Superior temporal gyrus (tissue), 1 donor: ENCODE data around the gene TMEM174.
A peak's percentile ranks its signal among the peaks of the same experiment; 100 is the strongest.
"Not testable (repeated sequence)": the region's sequence is repeated elsewhere in the genome, so short reads cannot be mapped to it uniquely, and the experiment has no call there.

Source experiments
- DNase-seq: peaks from one replicate; pipeline ENCODE4 v3.0.0-alpha.2; 2016; ENCODE audit errors: extremely low spot score

Gene TMEM174

DNA sequence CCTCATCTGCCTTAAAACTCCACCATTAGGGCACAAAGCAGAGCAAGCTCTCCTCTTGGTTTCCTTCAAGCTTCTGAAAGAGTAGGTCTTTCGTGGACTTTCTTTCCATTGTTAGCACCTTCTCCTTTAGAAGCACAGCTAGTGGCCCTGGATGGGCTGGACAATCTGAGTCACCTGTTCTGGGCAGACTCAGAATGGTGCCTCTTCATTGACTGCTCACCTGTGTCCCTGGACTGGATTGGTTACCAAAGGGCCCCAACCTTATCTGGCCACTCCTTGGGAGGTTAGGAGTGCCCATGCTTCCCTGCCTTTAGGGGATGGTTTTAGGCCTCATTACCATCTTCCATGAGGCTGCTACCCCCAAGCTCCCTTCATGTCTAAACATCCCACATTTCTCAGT lies 23.2 kb downstream of the TMEM174 start:
- no peak for DNase-seq

DNA sequence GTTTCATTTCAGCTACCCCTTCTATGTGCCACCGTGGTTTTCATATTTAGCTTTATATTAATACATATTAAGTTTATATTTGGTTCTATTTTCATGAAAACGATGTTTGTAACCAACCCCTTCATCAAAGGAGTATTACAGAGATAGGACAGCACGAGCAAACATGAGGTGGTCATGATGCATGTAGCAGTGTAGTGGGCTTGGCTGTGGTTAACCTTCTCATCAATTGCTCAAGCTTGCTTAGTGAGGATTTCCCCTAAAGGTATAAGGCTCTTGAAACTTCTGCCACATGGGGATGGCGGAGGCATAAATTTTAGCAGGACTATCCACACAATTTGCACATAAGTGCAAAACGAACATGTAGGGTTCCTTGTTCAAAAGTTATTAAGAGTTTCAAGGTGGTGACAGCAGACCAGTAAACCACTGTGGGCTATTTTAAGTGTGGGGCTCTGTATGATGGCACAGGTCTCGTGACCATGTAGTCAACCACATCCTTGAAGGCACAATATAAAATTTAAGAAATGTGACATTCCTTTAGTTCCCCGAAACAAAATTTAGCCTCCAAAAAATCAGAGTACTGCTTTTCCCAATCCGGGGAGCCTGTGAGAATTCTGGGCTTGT lies 24.8 kb downstream of the TMEM174 start:
- no peak for DNase-seq

DNA sequence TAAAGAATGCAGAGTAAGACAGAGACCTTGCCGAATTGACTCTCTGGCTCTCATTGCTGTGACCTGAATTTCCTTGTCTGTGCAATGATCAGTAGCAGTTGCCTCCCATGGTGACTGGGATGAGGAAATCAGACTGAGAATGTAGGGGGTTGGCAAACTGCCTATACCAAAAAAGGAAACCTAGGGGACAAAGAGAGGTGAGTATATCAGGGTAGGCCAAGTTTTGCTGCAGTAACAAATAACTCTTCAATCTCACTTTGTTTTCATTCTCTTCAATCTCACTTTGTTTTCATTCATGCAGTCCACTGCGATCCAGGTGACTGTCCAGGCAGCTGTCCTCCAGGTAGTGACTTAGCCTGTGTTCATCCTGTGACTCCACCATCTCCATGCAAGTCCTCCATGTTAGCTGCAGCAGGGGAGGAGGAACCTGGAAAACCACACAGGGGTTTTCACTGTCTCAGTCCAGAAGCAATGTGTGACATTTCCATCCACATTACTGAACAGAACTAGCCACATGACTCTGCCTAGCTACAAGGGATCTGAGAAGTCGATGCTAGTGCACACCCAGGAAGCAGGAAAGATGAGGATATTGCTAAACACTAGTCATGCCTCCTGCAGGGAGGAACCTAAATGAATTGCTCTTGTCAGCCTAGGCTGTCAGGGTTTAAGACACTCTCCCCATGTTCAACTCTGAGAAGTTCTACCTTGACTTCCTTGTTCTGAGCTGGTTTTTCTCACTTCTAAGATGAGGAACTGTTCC lies 26.0 kb downstream of the TMEM174 start:
- no peak for DNase-seq

DNA sequence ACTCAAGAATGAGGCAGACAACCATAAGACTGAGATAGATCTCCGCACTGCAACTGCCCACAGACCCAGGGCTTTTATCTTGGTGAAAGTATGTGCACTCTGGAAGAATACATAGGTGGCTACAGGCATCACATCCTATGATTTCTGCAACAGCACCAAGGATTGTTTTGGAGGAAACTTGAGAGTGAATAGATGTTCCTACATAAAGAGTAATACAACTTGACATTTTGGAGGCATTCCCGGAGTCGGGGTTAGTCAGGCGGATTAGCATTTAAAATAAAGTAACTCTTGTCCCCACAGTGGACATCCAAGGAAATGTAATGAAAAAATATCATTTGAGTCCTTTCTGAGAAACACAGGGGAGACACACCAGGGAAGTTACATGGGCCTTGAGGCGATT lies 26.7 kb downstream of the TMEM174 start:
- DNase-seq: no peak

DNA sequence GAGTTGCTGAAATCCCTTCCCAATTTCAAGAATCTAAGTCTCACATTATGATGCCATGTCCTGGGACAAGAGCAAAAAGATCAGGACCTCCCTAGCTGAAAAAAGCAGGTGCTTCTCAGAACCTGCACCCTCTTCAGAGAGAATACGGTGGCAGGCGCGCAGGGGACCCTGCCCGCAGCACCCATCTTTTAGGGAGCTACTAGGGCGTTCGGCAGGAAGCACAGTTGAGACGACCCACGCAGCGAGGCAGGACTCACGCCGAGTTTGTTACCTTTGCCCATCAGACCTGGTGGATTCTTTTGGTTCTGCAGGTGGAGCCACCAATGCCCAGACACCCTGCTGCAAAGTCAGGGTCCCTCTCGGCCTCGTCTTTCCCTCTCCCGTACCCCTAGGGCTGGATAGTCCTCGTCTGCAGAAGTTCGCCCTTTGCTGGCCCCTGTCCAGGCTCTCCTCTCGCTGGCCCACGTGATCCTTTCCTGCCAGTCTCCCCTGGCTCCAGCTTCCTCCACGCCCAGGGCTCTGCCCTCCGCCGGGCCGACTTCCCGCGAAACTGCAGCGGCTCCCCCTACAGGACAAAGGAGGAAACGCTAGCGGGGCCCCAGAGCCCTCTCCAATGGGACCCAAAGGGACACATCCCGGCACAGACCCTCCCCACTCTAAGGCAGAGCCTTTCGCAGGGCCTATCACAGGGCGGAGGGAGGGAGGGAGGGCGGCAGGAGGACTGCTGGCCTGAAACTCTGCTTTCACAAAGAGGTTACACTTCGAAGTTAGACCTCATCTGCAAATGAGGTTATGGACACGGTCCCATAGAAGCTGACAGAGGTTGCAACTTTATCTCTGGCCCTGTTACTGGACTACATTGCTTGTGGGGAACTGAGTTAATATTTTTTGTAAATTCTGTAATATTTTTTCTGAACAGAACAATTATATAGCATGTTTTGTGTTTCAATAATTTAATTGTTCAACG lies 28.8 kb downstream of the TMEM174 start:
- peak; percentile 65 for DNase-seq

DNA sequence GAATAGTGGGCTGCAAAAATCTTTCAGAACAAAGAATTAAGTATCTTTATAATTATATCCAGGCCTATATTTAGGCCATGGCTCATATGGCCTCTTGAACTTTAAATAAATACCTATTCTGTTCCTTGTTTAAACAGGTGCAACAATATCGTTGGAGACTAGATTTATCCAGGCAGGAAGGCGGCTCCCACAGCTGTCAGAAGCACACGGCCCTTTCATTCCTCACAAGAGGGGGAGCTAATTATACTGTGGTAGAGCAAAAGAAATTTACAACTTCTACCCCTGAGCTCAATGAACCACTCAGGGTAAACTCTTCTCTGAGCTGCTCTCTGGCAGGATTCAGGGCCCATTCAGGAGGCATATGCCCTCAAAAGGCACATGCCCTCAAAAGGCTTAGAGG lies 31.3 kb downstream of the TMEM174 start:
- no peak for DNase-seq

DNA sequence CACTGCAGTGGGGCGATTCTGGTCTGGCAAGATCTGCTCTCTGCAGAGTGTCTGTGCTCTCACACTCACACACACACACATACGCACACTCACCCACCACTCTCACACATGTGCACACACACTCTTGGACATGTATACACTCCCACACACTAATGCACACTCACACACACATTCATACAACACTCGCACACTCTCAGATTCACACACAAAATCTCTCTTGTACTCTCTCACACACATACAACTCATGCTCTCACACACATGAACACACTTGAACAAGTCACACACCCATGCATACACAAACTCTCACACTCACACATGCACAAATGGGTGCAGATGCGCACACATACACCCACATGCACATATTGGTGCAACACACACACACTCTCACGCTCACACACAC lies 31.7 kb downstream of the TMEM174 start:
- DNase-seq: no peak

DNA sequence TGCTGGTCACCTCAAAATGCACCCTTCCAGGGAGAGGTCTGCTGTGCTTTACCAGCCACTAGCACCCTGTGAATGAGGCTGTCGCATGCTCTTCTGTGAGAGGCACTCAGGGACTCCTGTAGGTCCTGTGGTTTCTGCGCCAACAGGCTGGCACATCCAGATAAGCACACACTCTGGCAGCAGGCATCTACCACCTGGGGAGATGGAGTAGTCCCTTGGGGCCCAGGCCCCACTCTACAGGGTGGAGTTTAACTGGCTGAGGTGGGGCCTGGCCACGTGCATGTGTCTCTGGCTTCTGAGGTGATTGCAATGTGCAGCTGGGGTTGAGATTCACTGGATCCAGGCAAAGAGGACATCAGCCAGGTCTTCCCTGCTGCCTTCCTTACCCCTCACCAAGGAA lies 32.3 kb downstream of the TMEM174 start:
- no peak for DNase-seq

DNA sequence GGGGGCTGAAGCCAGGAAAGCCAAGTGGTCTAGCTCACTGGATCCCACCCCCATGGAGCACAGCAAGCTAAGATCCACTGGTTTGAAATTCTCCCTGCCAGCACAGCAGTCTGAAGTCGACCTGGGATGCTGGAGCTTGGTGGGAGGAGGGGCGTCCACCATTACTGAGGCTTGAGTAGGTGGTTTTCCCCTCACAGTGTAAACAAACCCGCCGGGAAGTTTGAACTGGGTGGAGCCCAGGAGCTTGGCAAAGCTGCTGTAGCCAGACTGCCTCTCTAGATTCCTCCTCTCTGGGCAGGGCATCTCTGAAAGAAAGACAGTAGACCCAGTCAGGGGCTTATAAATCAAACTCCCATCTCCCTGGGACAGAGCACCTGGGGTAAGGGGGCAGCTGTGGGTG lies 34.2 kb downstream of the TMEM174 start:
- DNase-seq: not testable (repeated sequence)

DNA sequence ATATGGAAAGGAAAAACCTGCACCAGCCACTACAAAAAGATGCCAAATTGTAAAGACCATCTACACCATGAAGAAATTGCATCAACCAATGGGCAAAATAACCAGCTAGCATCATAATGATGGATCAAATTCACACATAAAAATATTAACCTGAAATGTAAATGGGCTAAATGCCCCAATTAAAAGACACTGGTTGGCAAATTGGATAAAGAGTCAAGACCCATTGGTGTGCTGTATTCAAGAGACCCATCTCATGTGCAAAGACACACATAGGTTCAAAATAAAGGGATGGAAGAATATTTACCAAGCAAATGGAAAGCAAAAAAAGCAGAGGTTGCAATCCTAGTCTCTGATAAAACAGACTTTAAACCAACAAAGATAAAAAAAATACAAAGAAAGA lies 36.1 kb downstream of the TMEM174 start:
- not testable (repeated sequence) for DNase-seq

DNA sequence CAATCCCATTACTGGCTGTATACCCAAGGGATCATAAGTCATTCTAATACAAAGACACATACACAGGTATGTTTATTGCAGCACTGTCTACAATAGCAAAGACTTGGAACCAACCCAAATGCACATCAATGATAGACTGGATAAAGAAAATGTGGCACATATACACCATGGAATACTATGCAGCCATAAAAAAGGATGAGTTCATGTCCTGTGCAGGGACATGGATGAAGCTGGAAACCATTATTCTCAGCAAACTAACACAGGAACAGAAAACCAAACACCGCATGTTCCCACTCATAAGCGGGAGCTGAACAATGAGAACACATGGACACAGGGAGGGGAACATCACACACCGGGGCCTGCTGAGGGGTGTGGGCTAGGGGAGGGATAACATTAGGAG lies 39.7 kb downstream of the TMEM174 start:
- DNase-seq: not testable (repeated sequence)

DNA sequence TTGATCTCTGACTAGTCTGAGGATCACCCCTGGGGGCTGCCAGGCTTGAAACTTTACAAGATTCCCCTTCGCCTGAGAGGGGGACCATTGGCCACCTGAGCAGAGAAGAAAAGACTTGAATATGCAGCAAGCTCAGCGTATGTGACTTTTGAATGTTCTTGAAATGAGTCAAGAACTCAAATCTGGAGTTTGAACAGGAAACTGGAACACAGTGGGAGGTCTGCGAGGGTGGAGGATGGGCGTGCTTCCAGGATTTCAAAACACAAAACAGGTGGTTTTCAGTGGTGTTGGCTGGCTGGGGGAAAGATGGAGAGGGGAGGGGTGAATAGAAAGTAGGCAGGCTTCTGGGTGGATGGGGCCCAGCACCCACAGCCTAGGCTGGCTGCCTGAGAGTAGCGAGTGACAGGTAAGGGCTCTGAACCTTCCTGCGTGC lies 40.6 kb downstream of the TMEM174 start:
- DNase-seq: no peak

DNA sequence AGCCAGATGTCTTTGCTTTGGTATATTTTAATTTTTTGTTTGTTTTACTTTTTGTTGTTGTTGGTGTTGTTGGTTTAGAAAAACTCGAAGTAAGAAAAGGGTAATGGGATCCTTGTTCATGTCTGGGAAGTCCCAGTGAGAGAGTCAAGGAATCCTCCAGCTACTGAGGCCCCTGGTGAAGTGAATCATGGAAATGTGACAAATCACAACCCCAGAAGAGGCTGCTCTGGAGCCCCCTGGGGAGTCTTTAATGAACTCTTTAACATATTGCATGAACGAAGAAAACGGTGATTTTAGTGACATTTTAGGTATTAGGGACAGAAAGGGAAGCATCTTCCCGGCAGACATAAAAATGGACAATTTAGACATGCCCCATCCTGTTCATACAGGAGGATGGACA lies 41.3 kb downstream of the TMEM174 start:
- no peak for DNase-seq

DNA sequence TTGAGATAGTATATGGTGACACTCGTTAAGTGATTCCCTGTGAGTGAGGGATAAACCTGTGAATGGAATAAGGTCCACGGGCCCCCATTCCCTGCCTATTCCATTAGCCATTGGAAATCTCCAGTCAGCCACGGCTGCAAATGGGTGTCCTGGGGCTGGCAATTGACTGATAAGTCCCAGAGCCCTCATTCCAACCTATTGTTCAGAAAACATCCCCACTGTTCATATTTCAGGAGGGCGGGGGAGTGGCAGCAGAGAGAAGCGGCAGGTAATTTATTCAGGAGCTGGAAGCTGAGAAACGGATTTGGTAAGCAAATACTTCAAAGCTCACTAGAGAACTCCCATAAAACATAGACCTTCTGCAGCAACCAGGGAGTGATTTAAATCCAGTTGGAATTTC lies 42.0 kb downstream of the TMEM174 start:
- DNase-seq: no peak

DNA sequence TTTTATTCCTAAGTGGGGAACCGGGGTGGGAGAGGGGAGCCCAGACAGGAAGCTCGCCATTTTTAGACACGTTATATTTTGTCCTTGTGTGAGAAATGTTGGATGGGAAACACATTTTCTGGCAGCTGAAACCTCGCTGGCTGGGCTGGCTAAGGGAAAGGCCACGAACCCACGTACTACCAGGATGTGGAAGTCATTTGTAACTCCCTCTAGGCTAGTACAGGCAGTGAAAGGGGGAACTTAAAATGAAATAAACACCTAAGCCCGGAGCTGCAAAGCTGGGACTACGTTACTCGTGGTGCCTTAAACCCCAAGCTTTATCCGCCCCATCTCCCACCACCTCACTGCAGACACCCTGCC lies 42.5 kb downstream of the TMEM174 start:
- no peak for DNase-seq

DNA sequence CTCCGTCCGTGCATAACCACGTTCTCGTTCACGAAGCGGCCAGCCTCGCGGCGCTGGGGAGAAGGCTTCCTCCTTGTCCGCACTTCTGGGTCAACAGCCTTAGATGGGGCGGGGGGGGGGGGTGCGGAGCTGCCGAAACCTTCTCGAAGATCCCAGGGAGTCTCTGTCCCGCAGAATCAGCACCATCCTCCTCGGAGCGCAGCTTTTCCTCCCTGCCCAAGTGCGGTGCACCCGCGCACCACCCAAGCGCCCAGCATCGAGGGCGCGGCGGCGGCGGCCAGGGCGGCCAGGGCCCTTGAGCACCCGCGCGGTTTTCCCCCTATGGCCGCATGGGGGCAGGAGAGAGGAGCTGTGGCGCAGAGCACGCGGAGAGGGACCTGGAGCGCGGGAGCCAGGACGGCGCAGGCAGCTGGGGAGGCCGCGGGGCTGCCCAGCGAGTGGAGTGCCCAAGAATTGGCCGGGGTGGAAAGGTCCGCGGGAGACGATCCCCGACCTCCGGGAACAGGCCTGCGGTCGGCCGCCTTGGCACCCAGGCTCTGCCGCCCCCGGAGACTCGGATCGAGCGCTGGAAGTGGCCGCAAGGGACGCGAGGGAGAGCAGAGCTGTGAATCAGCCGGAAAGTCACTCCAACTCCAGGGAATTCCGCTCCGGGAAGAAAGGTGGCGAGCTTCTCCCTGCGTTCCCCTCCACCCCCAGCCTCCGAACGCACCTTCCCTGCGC lies 43.1 kb downstream of the TMEM174 start:
- peak; percentile 71 for DNase-seq

DNA sequence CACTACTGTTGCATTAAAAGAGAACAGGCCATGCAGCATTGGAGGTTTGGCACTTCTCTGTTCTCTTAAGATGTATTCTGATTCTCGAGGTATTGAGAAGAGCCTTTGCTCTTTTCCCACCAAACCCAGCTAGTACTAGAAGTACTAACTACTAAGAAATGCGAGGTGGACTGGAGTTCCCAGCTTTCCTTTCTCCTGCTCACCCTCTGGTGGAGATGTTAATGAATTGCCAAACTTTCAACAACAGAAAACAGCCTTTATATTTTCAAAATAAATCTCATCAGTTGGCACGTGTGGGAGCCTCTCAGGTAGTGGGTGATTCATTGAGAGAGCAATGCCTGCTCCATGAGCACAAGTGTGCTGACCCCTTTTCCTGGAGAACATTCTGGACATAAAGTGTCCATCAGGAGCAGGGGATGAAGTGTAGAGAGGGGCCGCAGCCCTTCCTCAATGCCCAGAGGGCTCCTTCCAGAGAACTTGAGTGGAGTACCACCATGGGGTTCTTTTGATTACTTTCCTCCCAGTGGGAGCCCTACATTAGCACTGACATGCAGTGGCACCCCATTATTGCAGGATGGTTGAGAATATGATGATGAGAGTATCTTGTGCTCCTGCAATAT lies 45.7 kb downstream of the TMEM174 start:
- DNase-seq: no peak

DNA sequence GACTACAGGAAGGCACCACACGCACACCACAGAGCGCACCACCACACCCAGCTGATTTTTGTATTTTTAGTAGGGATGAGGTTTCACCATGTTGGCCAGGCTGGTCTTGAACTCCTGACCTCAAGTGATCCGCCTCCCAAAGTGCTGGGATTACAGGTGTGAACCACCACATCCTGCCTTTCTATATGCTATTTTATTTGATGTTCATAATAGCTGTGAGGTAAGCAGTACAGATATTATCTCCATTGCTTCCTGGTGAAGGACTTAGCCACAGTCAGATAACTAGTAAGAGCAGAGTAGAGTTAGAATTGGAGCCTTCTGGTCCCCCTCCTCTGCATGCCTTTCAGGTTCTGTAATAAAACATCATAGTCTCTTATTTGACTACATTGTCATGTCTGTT lies 46.3 kb downstream of the TMEM174 start:
- DNase-seq: not testable (repeated sequence)

DNA sequence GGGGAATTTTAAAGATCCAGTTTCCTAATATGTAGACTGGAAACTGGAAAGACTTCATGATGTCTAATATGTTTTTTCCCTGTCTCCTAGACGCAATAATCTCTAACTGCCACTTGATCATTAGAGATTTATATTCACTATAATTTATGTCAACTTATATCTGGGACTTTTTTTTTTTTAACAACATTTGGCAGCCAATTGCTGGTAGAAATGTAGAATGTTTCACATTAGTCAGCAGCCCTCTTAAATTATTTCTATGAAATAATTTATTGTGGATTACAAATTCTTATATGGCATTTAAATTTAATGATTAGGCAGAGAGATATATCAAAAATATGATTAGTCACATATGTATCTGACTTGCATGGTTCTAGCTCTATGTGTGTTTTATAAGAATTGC lies 48.2 kb downstream of the TMEM174 start:
- DNase-seq: no peak

DNA sequence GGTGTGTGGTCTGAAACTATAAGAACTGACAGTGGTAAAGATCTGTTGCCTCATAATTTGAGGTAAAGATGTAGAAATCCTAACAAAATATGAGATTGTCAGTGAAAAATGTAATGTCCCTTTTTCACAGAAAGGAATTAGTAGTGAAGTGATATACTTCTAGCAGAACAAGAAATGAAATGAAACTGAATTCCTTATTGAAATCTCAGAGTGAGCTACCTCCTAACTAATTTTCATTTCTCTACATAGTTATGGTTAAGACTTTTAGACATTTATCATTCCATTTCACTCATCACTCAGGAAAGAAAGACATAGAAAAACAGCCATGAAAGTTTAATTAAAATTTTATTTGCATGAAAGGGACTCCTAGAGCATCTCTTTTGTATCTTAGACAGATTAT lies 48.7 kb downstream of the TMEM174 start:
- no peak for DNase-seq

DNA sequence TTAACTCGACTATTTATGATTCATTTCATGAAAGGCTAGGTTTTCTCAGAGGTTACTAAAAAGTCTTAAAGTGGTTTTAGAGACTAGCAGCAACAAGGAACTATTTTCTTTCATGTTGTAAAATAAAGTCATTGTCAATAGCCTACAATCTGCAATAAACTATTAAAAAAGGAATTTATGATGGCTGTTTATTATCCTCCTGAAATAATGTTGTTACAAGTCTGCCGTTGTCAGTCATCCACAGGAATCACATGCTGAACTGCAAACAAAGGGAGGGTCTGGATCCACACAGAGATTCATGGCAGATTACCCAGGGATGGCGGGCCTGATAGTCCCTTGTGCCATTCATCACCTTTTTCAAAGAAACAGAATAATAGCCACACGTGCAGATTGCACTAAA lies 49.2 kb downstream of the TMEM174 start:
- no peak for DNase-seq
